ENCODE measurements around the gene MGRN1. TPM values are rescaled to one million over a fixed set of nuclear protein-coding genes. Genes with fewer than 3 reads are reported as not detected.

The MGRN1 gene
- total and polyA plus RNA-seq, 11 donors: 17.9 to 75.0 (median 38.0) TPM

GRCh38 chr16:4603624-4604170 is 20.9 kb upstream of the MGRN1 start:
- Histone ChIP-seq H3K4me1 (peaks cover 0 to 22% (median 0%) of the 10 kb centered on the region in 12 donors), H3K27me3 (no peaks in the 10 kb centered on the region), H3K9me3 (no peaks in the 10 kb centered on the region), H3K4me3 (no peak overlapping the region), H3K36me3 (peaks cover 0 to 15% (median 10%) of the 10 kb centered on the region in 9 donors), H3K27ac (no peak overlapping the region)
- TF ChIP-seq POLR2A (IDR thresholded peaks at IDR 0.05) (no peak), CTCF (IDR thresholded peaks at IDR 0.05) (no peak)
- intact Hi-C loops (cut with DNase I): no loop called here
- WGBS, 4 donors: 74 to 79% (median 77%) methylated on average over 13 of the region's 13 CpGs
- DNase-seq (no peak), ATAC-seq (peak in 1 of 4 donors; percentile 9)

- no peak for DNase-seq
- no peaks in the 10 kb centered on the region for H3K27me3 ChIP-seq
- intact Hi-C loops (cut with DNase I): no loop called here
- WGBS, 4 donors: 53 to 65% (median 57%) methylated on average over 9 to 15 of the region's 15 CpGs
- no peak overlapping the region for H3K4me3 ChIP-seq
- TF ChIP-seq POLR2A (IDR thresholded peaks at IDR 0.05) (no peak), CTCF (IDR thresholded peaks at IDR 0.05) (no peak)
- peaks cover 0 to 22% (median 0%) of the 10 kb centered on the region in 12 donors for H3K4me1 ChIP-seq
- ATAC-seq: no peak
- H3K27ac ChIP-seq: no peak overlapping the region
- H3K36me3 ChIP-seq: peaks cover 0 to 21% (median 14%) of the 10 kb centered on the region in 9 donors
- no peaks in the 10 kb centered on the region for H3K9me3 ChIP-seq
Observed at GRCh38 chr16:4604401-4604800, 20.2 kb upstream of the MGRN1 start.

- WGBS, 4 donors: 82 to 92% (median 89%) methylated on average over 9 of the region's 9 CpGs
- ATAC-seq (no peak), DNase-seq (no peak)
- H3K4me1 ChIP-seq: peaks cover 0 to 15% (median 1%) of the 10 kb centered on the region in 12 donors
- TF ChIP-seq POLR2A (IDR thresholded peaks at IDR 0.05) (no peak), CTCF (IDR thresholded peaks at IDR 0.05) (no peak)
- no peak overlapping the region for H3K27ac ChIP-seq
- H3K9me3 ChIP-seq: no peaks in the 10 kb centered on the region
- peaks cover 0 to 25% (median 14%) of the 10 kb centered on the region in 9 donors for H3K36me3 ChIP-seq
- intact Hi-C loops (cut with DNase I): no loop called here
- H3K27me3 ChIP-seq: no peaks in the 10 kb centered on the region
- no peak overlapping the region for H3K4me3 ChIP-seq
Observed at GRCh38 chr16:4606354-4606753, 18.3 kb upstream of the MGRN1 start.

- H3K27ac ChIP-seq: no peak overlapping the region
- TF ChIP-seq CTCF (IDR thresholded peaks at IDR 0.05) (no peak), POLR2A (IDR thresholded peaks at IDR 0.05) (no peak)
- intact Hi-C loops (cut with DNase I): no loop called here
- H3K9me3 ChIP-seq: no peaks in the 10 kb centered on the region
- 83 to 92% (median 87%) methylated on average over 20 to 22 of the region's 22 CpGs for WGBS, 4 donors
- DNase-seq (no peak), ATAC-seq (no peak)
- no peaks in the 10 kb centered on the region for H3K27me3 ChIP-seq
- no peak overlapping the region for H3K4me3 ChIP-seq
- peaks cover 0 to 25% (median 14%) of the 10 kb centered on the region in 9 donors for H3K36me3 ChIP-seq
- H3K4me1 ChIP-seq: peaks cover 2 to 30% (median 8%) of the 10 kb centered on the region in 12 donors
Observed at GRCh38 chr16:4607841-4608703, 16.6 kb upstream of the MGRN1 start.
